GM18508 (cell line): ENCODE measurements around the gene LAMB1.
"Not testable (repeated sequence)": the region's sequence is repeated elsewhere in the genome, so short reads cannot be mapped to it uniquely, and the experiment has no call there.

Experiments used
- ATAC-seq: cut with Tn5 transposase; IDR thresholded peaks from one replicate; pipeline ENCODE4 v1.9.1; 2021; ENCODE audit warnings: moderate number of reproducible peaks; ENCODE audit not compliant: insufficient read depth, unreplicated experiment

LAMB1 gene

GRCh38 chr7:107891636-107892366 is 111.2 kb downstream of the LAMB1 start:
- peak; percentile 22 for ATAC-seq

- peak; percentile 95 for ATAC-seq
These were observed 111.9 kb downstream of the LAMB1 start, which contains the start of gene DLD for GRCh38 chr7:107890962-107891635. DLD (plus strand) TSS chr7:107891183; CDS start chr7:107891251, 68 bp downstream.

GRCh38 chr7:107890493-107890961 is 112.4 kb downstream of the LAMB1 start:
- ATAC-seq, result no peak

DNA sequence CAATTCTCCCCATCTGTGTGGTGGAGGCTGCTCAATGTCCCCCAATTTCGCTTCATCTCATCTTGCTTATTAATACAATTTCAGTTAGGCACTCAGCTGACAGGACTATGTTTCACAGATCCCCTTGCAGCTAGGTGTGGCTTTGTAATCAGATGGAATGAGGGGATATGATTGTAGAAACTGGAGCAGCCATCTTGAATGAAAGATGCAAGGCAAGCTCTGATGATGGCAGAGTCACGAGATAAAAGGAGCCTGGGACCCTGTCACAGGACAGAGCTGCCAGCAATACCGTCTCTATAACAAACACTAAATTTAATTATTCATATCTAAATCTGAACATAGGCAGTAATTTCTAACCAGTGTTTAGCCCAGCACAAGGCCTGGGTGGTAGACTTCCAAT is 113.0 kb downstream of the LAMB1 start:
- no peak for ATAC-seq

- ATAC-seq, result not testable (repeated sequence)
These were observed 115.1 kb downstream of the LAMB1 start for GRCh38 chr7:107887827-107888226.

DNA sequence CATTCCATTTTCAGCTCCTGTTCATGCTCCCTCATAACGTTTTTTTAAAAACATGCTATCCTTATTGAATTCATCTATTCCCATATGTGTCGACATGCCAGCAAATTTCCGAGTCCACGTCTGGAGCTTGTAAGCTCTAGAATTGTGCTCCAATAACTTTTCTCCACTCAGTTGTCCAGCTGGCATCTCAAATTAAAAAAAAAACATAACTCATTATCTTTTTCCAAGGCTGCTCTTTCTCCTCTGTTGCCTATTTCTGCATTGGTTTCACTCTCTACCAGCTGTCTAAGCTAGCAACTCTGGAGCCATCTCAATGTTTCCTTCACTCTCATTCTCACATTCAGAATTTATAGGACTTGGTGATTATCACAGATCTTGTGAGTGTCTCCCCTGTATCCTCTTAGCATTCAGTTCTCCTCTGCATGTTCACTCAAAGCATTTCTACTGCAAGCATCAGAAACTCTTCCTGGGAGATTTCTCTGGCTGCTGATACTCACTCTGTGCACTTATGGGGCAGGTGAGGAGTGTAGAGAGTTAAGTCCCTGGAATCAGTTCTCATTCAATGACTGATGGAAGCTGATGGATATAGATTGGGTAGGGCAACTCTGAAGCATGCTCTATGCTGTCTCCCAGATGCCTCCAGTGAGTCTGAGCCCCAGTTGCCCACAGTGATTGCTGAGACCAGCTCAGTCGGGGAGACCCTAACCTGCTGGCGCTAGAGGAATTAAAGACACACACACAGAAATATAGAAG is 118.7 kb downstream of the LAMB1 start:
- no peak for ATAC-seq

GRCh38 chr7:107882766-107883165 is 120.2 kb downstream of the LAMB1 start:
- ATAC-seq, result no peak

DNA sequence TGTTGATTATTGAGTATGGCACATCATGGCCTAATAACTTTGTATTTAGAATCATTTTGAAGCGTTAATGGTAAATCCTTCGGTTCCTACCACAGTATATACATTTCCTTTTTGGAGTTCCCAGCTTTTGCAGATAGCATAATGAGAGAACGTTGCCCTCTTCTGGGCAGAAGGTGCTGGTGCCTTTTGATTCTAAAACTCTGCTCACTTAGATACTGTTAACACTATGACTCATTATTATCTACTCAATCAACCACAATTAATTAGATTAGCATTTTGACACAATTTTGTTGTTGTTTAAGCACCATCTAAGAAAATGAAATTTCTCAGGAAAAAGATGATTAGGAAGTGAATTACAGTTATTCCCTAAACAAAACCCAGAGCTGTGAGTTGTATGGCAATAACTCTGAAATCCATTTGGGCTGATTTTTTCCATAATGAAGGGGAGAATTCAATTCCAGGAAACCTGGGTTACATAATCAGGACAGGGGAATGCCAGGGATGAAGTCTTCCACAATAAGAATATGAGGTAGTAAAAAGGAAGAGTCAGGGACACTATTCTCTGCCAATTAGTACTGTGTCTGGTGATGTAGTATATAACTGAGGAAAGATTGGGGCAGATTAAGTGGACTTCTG is 123.4 kb downstream of the LAMB1 start:
- ATAC-seq, result peak; percentile 70

DNA sequence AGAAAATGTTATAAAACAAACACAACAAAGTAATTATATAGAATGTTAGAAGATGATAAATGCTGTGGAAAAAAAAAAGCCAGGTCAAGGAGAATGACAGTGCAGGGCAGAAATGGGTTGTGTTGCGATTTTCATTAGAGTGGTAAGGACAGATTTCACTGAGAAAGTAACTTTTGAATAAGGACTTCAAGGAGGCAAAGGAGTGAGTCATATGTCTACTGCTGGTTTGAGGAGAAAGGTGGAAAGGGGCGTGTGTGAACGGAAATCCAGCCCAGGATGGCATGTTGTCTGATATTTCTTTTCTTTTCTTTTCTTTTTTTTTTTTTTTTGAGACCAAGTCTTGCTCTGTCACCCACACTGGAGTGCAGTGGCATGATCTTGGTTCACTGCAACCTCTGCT is 124.3 kb downstream of the LAMB1 start:
- ATAC-seq, result no peak

DNA sequence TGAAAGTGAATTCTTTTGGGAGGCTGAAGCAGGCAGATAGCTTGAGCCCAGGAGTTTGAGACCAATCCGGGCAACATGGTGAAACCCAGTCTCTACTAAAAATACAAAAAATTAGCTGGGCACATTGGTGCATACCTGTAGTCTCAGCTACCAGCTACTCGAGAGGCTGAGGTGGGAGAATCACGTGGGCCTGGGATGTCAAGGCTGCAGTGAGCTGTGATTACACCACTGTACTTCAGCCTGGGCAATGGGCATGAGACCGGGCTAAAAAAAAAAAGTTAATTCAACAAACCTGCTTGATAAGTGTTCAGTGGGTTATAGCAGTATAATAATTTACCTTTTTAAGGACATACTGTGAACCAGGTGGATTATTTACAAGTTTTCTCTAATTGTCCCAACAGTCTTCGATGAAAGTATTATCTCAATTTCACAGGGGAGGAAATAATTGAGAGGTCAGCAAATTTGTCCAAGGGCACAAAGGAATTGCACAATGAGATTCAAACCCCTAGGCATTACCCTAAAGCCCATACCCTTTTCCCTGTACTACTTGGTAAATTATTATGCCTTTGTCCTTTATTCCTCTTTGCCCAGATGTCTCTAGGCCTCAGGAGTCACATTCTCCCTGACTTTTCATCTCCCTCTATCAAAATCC is 125.1 kb downstream of the LAMB1 start:
- ATAC-seq, result no peak

DNA sequence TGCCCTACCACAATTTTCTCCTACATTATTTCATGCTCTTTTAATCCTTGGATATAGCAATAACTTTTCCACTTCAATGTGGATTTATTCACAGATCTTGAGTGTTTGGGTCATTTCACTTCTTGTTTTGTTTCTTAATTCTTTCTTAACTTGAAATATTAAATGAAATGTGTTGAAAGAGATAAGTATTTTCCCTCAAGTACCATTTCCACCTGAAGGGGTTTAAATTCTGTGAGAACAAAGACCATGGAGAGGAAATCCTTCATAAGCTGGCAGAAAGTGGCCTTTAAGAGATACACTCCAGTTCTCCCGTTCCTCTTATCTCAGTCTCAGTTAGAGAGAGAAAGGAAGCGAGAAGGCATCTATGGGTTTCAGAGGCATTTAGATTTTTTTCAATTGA is 126.0 kb downstream of the LAMB1 start:
- no peak for ATAC-seq

- no peak for ATAC-seq
These were observed 128.1 kb downstream of the LAMB1 start for GRCh38 chr7:107874605-107875446.

GRCh38 chr7:107874111-107874510 is 128.8 kb downstream of the LAMB1 start:
- no peak for ATAC-seq
